Psoas muscle (tissue), 8 donors: Measurements from ENCODE around the gene JPT2. TPM values are rescaled to one million over a fixed set of nuclear protein-coding genes. Genes with fewer than 3 reads are reported as not detected.

Experiments used
- ATAC-seq, 4 donors: fragments of 200-7000 bp; cut with Tn5 transposase; one replicate each; pipeline ENCODE4 v1.9.1; 2020; ENCODE audit warnings: moderate library complexity in 3 of 4, mild to moderate bottlenecking in 2 of 4
- DNase-seq, 2 donors: peaks; one replicate each; pipeline ENCODE4 v3.0.0-alpha.2; 2020
- H3K27ac ChIP-seq: fragments of 200-600 bp; one replicate; pipeline ENCODE4 v1.8.0; 2022
- H3K27me3 ChIP-seq, 3 donors: fragments of 200-600 bp in 1 of 3; one replicate each; pipeline versions ENCODE4 v1.6.1 to v1.8.0; 2013 to 2022; ENCODE audit warnings: low read length in 2 of 3, mild to moderate bottlenecking in 2 of 3, moderate library complexity in 1 of 3; ENCODE audit not compliant: insufficient read depth in 3 of 3
- H3K36me3 ChIP-seq, 2 donors: fragments of 200-600 bp in 1 of 2; one replicate each; pipeline versions ENCODE4 v1.6.1 to v1.8.0; 2013 to 2022; ENCODE audit warnings: low read depth in 1 of 2, mild to moderate bottlenecking in 1 of 2, moderate library complexity in 1 of 2; ENCODE audit not compliant: insufficient read depth in 1 of 2
- H3K4me1 ChIP-seq: fragments of 200-600 bp; one replicate; pipeline ENCODE4 v1.8.0; 2022
- H3K4me3 ChIP-seq: fragments of 200-600 bp; one replicate; pipeline ENCODE4 v1.8.0; 2022; ENCODE audit warnings: mild to moderate bottlenecking
- H3K9me3 ChIP-seq: fragments of 200-600 bp; one replicate; pipeline ENCODE4 v1.8.0; 2022
- CTCF ChIP-seq: fragments of 200-600 bp; IDR thresholded peaks from one replicate; pipeline ENCODE4 v1.8.0; 2022; ENCODE audit warnings: antibody characterized with exemption
- WGBS, 3 donors: extraction: QIAGEN DNeasy Blood & Tissue Kit; methylation state at CpG; one replicate each; pipeline versions ENCODE4 v1.1.6 to v1.1.7; 2013; 5-methylcytosine and 5-hydroxymethylcytosine counted together
- intact Hi-C, 2 donors: fragments of 100-400 bp; cut with DNase I; formaldehyde crosslinking; loops; one replicate each; pipeline versions ENCODE4 v1.11.0 to v1.14.2; 2022
- polyA plus RNA-seq, 3 donors: library from polyadenylated mRNA; stranded (reverse); fragments of 200-250 nt; gene quantifications; one replicate each; pipeline ENCODE4 v1.2.3, GENCODE V29; 2013
- total RNA-seq, 4 donors: library from RNA; stranded (reverse); fragmentation: NEBNext Ultra II Directional in 2 of 4; extraction: Animal tissue kit (Norgen Biotek cat#: 25700) in 2 of 4; gene quantifications; one replicate each; pipeline versions ENCODE4 v1.2.1 to v1.2.4, GENCODE V29; 2021 to 2023
- donor health status: healthy with polysubstance abuse.
- donor health status: DM: no; HTN: no; CAD: no; lungs with moderate emphysema.
- donor health status: Bipolar disorder and iron deficiency.
- donor health status: healthy.
- donor health status: DM: yes; HTN: yes; CAD: no.
- donor health status: DM: no; HTN: no; CAD: no.
- donor health status: DM: no; HTN: no; CAD: no.
- donor health status: DM: yes; HTN: yes; CAD: no.

The JPT2 gene
- total and polyA plus RNA-seq, 7 donors: 14.4 to 30.6 (median 24.1) TPM

DNA sequence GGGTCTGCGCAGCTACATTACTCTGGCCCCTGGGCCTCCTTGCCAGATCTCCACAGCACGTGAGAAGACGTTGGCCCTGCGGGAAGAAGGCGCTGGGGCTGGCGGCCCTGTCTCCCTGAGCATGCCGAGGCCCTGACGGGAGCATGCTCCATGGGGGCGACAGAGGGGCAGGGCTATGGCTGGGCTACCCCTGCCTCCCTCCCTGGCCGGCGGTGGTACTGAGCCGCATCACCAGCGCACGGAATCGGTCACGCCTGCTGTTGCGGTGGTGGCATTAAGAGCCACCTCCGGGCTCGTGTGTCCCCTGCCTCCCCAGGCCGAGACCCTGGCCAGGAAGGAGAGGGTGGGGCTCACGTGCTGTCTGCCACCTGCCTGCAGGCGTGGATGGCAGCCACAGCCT is 56.0 kb downstream of the JPT2 start:
- Histone ChIP-seq H3K27ac (no peak overlapping the region), H3K4me1 (no peaks in the 10 kb centered on the region), H3K27me3 (no peaks in the 10 kb centered on the region), H3K9me3 (no peaks in the 10 kb centered on the region), H3K36me3 (peaks cover 0 to 57% of the 10 kb centered on the region in 2 donors), H3K4me3 (no peak overlapping the region)
- ATAC-seq (peak in 2 of 4 donors; percentile 20 to 23), DNase-seq (no peak)
- WGBS, 3 donors: 93 to 94% (median 93%) methylated on average over 22 of the region's 22 CpGs
- intact Hi-C loops: no loop called here
- TF ChIP-seq CTCF: no peak

DNA sequence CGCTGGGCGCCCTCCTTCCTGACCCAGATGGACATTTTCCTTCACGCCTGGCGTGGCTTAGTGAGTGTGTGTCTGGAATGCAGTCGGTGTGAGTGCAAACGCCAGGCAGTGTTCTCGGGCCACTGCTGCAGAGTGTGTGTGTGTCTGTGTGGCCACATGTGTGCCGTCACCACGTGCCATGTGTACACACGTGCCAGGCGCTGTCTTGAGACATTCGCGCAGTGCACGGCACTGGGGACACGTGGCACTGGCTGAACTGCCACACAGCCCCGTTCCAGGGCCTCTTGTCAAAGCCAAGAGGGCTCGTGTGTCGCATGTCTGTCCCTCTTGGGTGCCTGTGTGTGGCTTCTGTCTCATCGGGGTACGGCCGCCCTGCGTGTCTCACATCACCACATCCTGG is 56.7 kb downstream of the JPT2 start:
- DNase-seq (no peak), ATAC-seq (peak in 1 of 4 donors; percentile 6)
- Histone ChIP-seq H3K4me3 (no peak overlapping the region), H3K4me1 (no peaks in the 10 kb centered on the region), H3K36me3 (peaks cover 0 to 50% of the 10 kb centered on the region in 2 donors), H3K9me3 (no peaks in the 10 kb centered on the region), H3K27me3 (no peaks in the 10 kb centered on the region), H3K27ac (no peak overlapping the region)
- intact Hi-C loops: no loop called here
- TF ChIP-seq CTCF: no peak
- 96 to 97% (median 96%) methylated on average over 22 of the region's 22 CpGs for WGBS, 3 donors

DNA sequence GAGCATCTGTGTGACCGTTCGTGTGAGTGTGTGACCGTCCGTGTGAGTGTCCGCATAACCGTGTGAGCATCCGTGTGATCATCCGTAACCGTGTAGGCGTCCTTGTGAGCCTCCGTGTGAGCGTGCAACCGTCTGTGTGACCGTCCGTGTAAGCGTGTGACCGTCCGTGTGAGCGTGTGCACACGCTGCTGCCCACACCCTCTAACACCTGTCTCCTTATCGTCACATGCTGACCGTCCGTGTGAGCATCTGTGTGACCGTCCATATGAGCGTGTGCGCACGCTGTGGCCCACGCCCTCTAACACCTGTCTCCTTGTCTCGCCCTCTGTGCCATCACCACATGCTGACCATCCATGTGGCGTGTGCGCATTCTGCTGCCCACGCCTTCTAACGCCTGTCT is 62.2 kb downstream of the JPT2 start:
- TF ChIP-seq CTCF: no peak
- no peaks in the 10 kb centered on the region for H3K27me3 ChIP-seq
- no peak overlapping the region for H3K27ac ChIP-seq
- peaks cover 0 to 29% of the 10 kb centered on the region in 2 donors for H3K36me3 ChIP-seq
- WGBS, 3 donors: 97% methylated on average over 33 of the region's 33 CpGs
- ATAC-seq (no peak), DNase-seq (no peak)
- no peak overlapping the region for H3K4me3 ChIP-seq
- intact Hi-C loops: no loop called here
- H3K9me3 ChIP-seq: no peaks in the 10 kb centered on the region
- no peaks in the 10 kb centered on the region for H3K4me1 ChIP-seq

GRCh38 chr16:1740781-1741490 is 62.9 kb downstream of the JPT2 start:
- Histone ChIP-seq H3K4me3 (no peak overlapping the region), H3K36me3 (peaks cover 0 to 36% of the 10 kb centered on the region in 2 donors), H3K27me3 (no peaks in the 10 kb centered on the region), H3K27ac (no peak overlapping the region), H3K9me3 (no peaks in the 10 kb centered on the region), H3K4me1 (no peaks in the 10 kb centered on the region)
- 89 to 92% (median 89%) methylated on average over 28 to 30 of the region's 30 CpGs for WGBS, 3 donors
- intact Hi-C loops: no loop called here
- DNase-seq (no peak), ATAC-seq (peak in 2 of 4 donors; percentile 10 to 27)
- TF ChIP-seq CTCF: no peak
